GM12878 (cell line): Measurements from ENCODE around the gene TTC17. TPM values are rescaled to one million over a fixed set of nuclear protein-coding genes. Genes with fewer than 3 reads are reported as not detected.
"Not testable (repeated sequence)": the region's sequence is repeated elsewhere in the genome, so short reads cannot be mapped to it uniquely, and the experiment has no call there.

Source experiments
- ATAC-seq: fragments of 200-7000 bp; cut with Tn5 transposase; 3 replicates; pipeline ENCODE4 v1.9.1; 2020; ENCODE audit warnings: mild to moderate bottlenecking, moderate library complexity
- BruUV-seq: library from RNA; stranded (reverse); fragments of 400-500 nt; replicated peaks from 2 replicates; lab custom pipeline; 2021; lab: Mats Ljungman, UMichigan
- CTCF ChIA-PET: fragments of 300-600 bp; sonication (Branson Sonifier 250); formaldehyde crosslinking; extraction: SDS; loops from one replicate; lab custom pipeline; 2021; ENCODE audit warnings: inconsistent platforms; lab: Yijun Ruan, JAX
- POLR2A ChIA-PET: fragments of 350-600 bp; formaldehyde crosslinking; extraction: SDS; loops from one replicate; lab custom pipeline; 2021; ENCODE audit warnings: inconsistent platforms; lab: Charles Lee
- RAD21 ChIA-PET: fragments of 300-600 bp; sonication (Branson Sonifier 250); formaldehyde crosslinking; loops from one replicate; lab custom pipeline; 2023; ENCODE audit warnings: antibody characterized with exemption; ENCODE audit not compliant: unreplicated experiment; lab: Charles Lee
- SMC1A ChIA-PET: fragments of 300-600 bp; sonication (Branson Sonifier 250); formaldehyde crosslinking; loops from one replicate; lab custom pipeline; 2023; ENCODE audit not compliant: unreplicated experiment, uncharacterized antibody; lab: Charles Lee
- DNase-seq: peaks from one replicate; pipeline ENCODE4 v3.0.0-alpha.2; 2011; ENCODE audit warnings: low read depth, low spot score
- FAIRE-seq: peaks from 3 replicates; lab custom pipeline; 2011; peaks lifted over from hg19 to GRCh38; lab: Jason Lieb, UNC
- H2AFZ ChIP-seq: 2 replicates; pipeline ENCODE4 v1.6.0; 2011; ENCODE audit warnings: low read depth, low read length, control low read depth; ENCODE audit not compliant: control insufficient read depth
- H3K27ac ChIP-seq: 2 replicates; pipeline ENCODE4 v1.5.1; 2011; ENCODE audit warnings: control low read depth; ENCODE audit not compliant: control insufficient read depth, insufficient read depth
- H3K27me3 ChIP-seq, 2 experiments: replicated peaks in 1 of 2; 2 replicates each; pipeline versions ENCODE4 v1.6.0 to v1.6.1; 2011; ENCODE audit warnings: low read length in 1 of 2; ENCODE audit not compliant: control insufficient read depth in 2 of 2, insufficient read depth in 2 of 2
- H3K36me3 ChIP-seq, 2 experiments: 2 replicates each; pipeline ENCODE4 v1.5.1; 2011; ENCODE audit warnings: low read length in 1 of 2; ENCODE audit not compliant: control insufficient read depth in 2 of 2, insufficient read depth in 2 of 2
- H3K4me1 ChIP-seq: 2 replicates; pipeline ENCODE4 v1.6.1; 2011; ENCODE audit warnings: mild to moderate bottlenecking, low read length, moderate library complexity, mixed read lengths; ENCODE audit not compliant: control insufficient read depth, insufficient read depth
- H3K4me2 ChIP-seq: 2 replicates; pipeline ENCODE4 v1.6.0; 2011; ENCODE audit warnings: control low read depth; ENCODE audit not compliant: control insufficient read depth, insufficient read depth
- H3K4me3 ChIP-seq: fragments of 200-600 bp; sonication (generic); 2 replicates; pipeline ENCODE4 v1.5.1; 2016
- H3K79me2 ChIP-seq: 2 replicates; pipeline ENCODE4 v1.6.0; 2011; ENCODE audit warnings: low read length; ENCODE audit not compliant: control insufficient read depth, insufficient read depth
- H3K9ac ChIP-seq: 2 replicates; pipeline ENCODE4 v1.8.0; 2011; ENCODE audit warnings: low read length, control low read depth, mixed read lengths; ENCODE audit not compliant: control insufficient read depth, insufficient read depth
- H3K9me3 ChIP-seq: replicated peaks from 3 replicates; pipeline ENCODE4 v1.5.1; 2011; ENCODE audit warnings: mild to moderate bottlenecking, low read length; ENCODE audit not compliant: control insufficient read depth, insufficient read depth
- H4K20me1 ChIP-seq: 2 replicates; pipeline ENCODE4 v1.6.0; 2011; ENCODE audit not compliant: control insufficient read depth, insufficient read depth
- CBX3 ChIP-seq: fragments of 200-600 bp; sonication (generic); IDR thresholded peaks from 2 replicates; pipeline ENCODE4 v1.6.1; 2016; ENCODE audit warnings: low read depth, borderline replicate concordance
- CHD4 ChIP-seq: fragments of 200-600 bp; sonication (generic); IDR thresholded peaks from 2 replicates; pipeline ENCODE4 v1.6.1; 2016; ENCODE audit warnings: mild to moderate bottlenecking
- RAD51 ChIP-seq: fragments of 450-650 bp; IDR thresholded peaks from 2 replicates; pipeline ENCODE4 v1.6.1; 2016; ENCODE audit warnings: moderate library complexity, mild to moderate bottlenecking, inconsistent platforms
- STAT3 ChIP-seq: IDR thresholded peaks from 2 replicates; pipeline ENCODE4 v1.6.1; 2011; ENCODE audit warnings: low read depth, low read length, improper control_type of control experiment
- ZNF217 ChIP-seq: fragments of 450-650 bp; IDR thresholded peaks from 2 replicates; pipeline ENCODE4 v1.6.1; 2017; ENCODE audit warnings: antibody characterized with exemption, mild to moderate bottlenecking
- WGBS: methylation state at CpG from one replicate; pipeline ENCODE4 v1.1.6; 2016; ENCODE audit warnings: low lambda C conversion rate; ENCODE audit not compliant: insufficient replicate concordance, insufficient coverage; ENCODE audit errors: missing lambda C conversion rate; 5-methylcytosine and 5-hydroxymethylcytosine counted together
- in situ Hi-C: fragments of 300-500 bp; cut with MboI; formaldehyde crosslinking; loops from 9 replicates; pipeline ENCODE4 v1.14.3; 2018; ENCODE audit warnings: mixed read lengths
- intact Hi-C: fragments of 100-400 bp; cut with micrococcal nuclease; formaldehyde crosslinking; loops from one replicate; pipeline ENCODE4 v1.14.2; 2022; ENCODE audit not compliant: unreplicated experiment
- polyA plus RNA-seq, 11 experiments: library from polyadenylated mRNA; depleted of rRNA in 4 of 11; unstranded in 6 of 11; stranded (reverse) in 5 of 11; fragments of >200 nt; fragmentation: Nextera tagmentation in 4 of 11; fragmentation: Illumina TruSeq in 1 of 11; extraction: Ambion mirVana in 4 of 11; extraction: Trizol in 1 of 11; gene quantifications; 1 replicate in 1 of 11; 2 replicates in 10 of 11; pipeline versions ENCODE4 v1.2.1 to v1.2.3, GENCODE V29; 2011 to 2016; ENCODE audit warnings: inconsistent platforms in 2 of 11, missing spikeins in 2 of 11, low read depth in 1 of 11
- total RNA-seq, 4 experiments: library from RNA; depleted of rRNA in 3 of 4; stranded (reverse); fragments of >200 nt in 3 of 4; fragmentation: Illumina TruSeq in 1 of 4; extraction: Trizol in 1 of 4; gene quantifications; 2 replicates each; pipeline versions ENCODE4 v1.2.1 to v1.2.3, GENCODE V29; 2013 to 2021
- TF ChIP-seq, protein P1 (sequence below): fragments of 450-650 bp; formaldehyde crosslinking; IDR thresholded peaks from 2 replicates; pipeline ENCODE4 v1.4.0; 2022; ENCODE audit warnings: mild to moderate bottlenecking, moderate library complexity
- TF ChIP-seq, protein P2 (sequence below): fragments of 450-650 bp; IDR thresholded peaks from 2 replicates; pipeline ENCODE4 v1.6.1; 2016; ENCODE audit warnings: mild to moderate bottlenecking, moderate library complexity, borderline replicate concordance

TTC17 gene
- total and polyA plus RNA-seq, 10 of the 15 experiments (the other 5 are each of a cell fraction or from before 2014, with no cell fraction given) = 15.9 to 116 (median 41.5) TPM

DNA sequence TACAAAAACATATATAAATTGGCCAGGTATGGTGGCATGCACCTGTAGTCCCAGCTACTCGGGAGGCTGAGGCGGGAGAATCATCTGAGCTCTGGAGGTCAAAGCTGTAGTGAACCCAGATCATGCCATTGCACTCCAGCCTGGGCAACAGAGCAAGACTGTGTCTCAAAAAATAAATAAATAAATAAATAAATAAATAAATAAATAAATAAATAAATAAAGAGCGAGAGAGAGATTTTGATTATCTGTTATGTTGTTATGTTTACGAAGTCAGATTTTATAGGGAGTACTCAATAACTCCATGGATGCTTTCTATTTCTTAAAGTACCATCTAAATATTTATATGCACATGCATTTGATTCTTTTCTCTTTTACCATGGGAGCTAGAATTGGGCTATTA is 43.1 kb downstream of the TTC17 start:
- CTCF ChIA-PET, RAD21 ChIA-PET: not testable (repeated sequence)

DNA sequence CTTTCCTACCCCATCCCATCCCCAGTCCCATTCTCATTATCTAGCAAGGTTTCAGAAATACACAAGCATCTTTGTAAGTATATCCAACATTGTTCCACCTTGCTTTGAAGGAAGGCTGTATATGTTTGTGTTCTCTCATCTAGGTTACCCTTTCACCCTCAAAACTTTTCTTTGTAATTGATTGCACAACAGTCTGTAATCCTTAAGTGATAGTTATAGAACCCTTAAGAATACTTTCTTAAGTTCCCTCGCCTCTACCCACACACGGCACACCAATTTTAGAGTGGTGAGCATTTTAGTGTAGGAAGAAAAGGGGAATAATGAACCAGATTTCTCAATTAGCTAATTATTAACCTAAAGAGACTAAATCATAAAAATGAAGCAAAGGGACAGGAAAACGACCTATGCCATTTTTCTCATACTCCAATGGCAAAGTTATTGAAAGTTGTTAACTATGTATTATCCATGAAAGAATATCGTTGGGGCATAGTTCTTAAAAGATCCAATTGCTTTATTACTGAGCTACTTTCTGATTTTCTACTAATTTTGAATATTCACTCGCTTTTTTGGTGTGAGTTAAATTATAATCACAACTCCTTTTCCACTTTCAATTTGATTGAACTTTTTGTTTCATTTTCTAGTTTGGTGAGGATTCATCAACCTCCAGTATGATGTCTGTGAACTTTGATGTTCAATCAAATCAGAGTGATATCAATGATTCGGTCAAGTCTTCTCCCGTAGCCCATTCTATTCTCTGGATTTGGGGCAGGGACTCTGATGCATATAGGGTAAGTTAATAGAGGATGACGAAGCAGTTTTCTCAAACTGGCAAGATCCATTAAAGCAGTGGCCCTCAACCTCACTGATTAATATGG is 44.9 kb downstream of the TTC17 start:
- H2AFZ ChIP-seq = no peak overlapping the region
- H3K27me3 ChIP-seq = no peaks in the 10 kb centered on the region
- no peaks in the 10 kb centered on the region for H3K9me3 ChIP-seq
- SMC1A ChIA-PET = interaction anchor here (0.9 to 1.9 kb wide), 7 partner anchors 10 to 50 kb away, joined by 3 to 8 read pairs (median 3); no protein-coding TSS in a partner anchor
- no peaks in the 10 kb centered on the region for H4K20me1 ChIP-seq
- no peak overlapping the region for H3K9ac ChIP-seq
- no peaks in the 10 kb centered on the region for H3K79me2 ChIP-seq
- H3K4me3 ChIP-seq = no peak overlapping the region
- no peak overlapping the region for H3K4me2 ChIP-seq
- 89% methylated on average over 8 of the region's 8 CpGs for WGBS
- POLR2A ChIA-PET = no interaction called here
- RAD21 ChIA-PET = no interaction called here
- FAIRE-seq (no peak), DNase-seq (no peak), ATAC-seq (no peak)
- CTCF ChIA-PET = interaction anchor here (0.6 to 2.4 kb wide), 4 partner anchors 14 to 92 kb away, joined by 3 to 11 read pairs (median 4); partner anchors contain the start of gene API5
- peaks cover 5 to 43% of the 10 kb centered on the region in 2 experiments for H3K36me3 ChIP-seq
- no peak overlapping the region for H3K27ac ChIP-seq
- H3K4me1 ChIP-seq = no peaks in the 10 kb centered on the region
- in situ Hi-C loops = no loop called here
- intact Hi-C loops = no loop called here
- no TSS peak for BruUV-seq
- TF ChIP-seq, protein P1, sequence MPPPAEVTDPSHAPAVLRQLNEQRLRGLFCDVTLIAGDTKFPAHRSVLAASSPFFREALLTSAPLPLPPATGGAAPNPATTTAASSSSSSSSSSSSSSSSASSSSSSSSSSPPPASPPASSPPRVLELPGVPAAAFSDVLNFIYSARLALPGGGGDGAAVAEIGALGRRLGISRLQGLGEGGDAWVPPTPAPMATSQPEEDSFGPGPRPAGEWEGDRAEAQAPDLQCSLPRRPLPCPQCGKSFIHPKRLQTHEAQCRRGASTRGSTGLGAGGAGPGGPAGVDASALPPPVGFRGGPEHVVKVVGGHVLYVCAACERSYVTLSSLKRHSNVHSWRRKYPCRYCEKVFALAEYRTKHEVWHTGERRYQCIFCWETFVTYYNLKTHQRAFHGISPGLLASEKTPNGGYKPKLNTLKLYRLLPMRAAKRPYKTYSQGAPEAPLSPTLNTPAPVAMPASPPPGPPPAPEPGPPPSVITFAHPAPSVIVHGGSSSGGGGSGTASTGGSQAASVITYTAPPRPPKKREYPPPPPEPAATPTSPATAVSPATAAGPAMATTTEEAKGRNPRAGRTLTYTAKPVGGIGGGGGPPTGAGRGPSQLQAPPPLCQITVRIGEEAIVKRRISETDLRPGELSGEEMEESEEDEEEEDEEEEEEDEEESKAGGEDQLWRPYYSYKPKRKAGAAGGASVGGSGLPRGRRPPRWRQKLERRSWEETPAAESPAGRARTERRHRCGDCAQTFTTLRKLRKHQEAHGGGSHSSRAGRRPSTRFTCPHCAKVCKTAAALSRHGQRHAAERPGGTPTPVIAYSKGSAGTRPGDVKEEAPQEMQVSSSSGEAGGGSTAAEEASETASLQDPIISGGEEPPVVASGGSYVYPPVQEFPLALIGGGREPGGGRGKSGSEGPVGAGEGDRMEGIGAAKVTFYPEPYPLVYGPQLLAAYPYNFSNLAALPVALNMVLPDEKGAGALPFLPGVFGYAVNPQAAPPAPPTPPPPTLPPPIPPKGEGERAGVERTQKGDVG (CRISPR knock-in tag) = no peak
- TF ChIP-seq ZNF217 = no peak
- no peak for TF ChIP-seq RAD51
- no peak for TF ChIP-seq CBX3
- no peak for TF ChIP-seq CHD4
- no peak for TF ChIP-seq STAT3
- TF ChIP-seq, protein P2, sequence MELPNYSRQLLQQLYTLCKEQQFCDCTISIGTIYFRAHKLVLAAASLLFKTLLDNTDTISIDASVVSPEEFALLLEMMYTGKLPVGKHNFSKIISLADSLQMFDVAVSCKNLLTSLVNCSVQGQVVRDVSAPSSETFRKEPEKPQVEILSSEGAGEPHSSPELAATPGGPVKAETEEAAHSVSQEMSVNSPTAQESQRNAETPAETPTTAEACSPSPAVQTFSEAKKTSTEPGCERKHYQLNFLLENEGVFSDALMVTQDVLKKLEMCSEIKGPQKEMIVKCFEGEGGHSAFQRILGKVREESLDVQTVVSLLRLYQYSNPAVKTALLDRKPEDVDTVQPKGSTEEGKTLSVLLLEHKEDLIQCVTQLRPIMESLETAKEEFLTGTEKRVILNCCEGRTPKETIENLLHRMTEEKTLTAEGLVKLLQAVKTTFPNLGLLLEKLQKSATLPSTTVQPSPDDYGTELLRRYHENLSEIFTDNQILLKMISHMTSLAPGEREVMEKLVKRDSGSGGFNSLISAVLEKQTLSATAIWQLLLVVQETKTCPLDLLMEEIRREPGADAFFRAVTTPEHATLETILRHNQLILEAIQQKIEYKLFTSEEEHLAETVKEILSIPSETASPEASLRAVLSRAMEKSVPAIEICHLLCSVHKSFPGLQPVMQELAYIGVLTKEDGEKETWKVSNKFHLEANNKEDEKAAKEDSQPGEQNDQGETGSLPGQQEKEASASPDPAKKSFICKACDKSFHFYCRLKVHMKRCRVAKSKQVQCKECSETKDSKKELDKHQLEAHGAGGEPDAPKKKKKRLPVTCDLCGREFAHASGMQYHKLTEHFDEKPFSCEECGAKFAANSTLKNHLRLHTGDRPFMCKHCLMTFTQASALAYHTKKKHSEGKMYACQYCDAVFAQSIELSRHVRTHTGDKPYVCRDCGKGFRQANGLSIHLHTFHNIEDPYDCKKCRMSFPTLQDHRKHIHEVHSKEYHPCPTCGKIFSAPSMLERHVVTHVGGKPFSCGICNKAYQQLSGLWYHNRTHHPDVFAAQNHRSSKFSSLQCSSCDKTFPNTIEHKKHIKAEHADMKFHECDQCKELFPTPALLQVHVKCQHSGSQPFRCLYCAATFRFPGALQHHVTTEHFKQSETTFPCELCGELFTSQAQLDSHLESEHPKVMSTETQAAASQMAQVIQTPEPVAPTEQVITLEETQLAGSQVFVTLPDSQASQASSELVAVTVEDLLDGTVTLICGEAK = no peak

More for the DNA sequence above, 43.1 kb downstream of the TTC17 start:
- H3K79me2 ChIP-seq, H3K4me2 ChIP-seq, POLR2A ChIA-PET, H2AFZ ChIP-seq, FAIRE-seq, intact Hi-C loops, H3K9me3 ChIP-seq, BruUV-seq, ATAC-seq, H3K27me3 ChIP-seq, H3K27ac ChIP-seq, H3K9ac ChIP-seq, H4K20me1 ChIP-seq, DNase-seq, in situ Hi-C loops, H3K4me3 ChIP-seq, H3K4me1 ChIP-seq: not testable (repeated sequence)
- H3K36me3 ChIP-seq = peaks cover 5 to 48% of the 10 kb centered on the region in 2 experiments
- SMC1A ChIA-PET = interaction anchor here (0.7 kb wide), 1 partner anchor 48 kb away, joined by 3 read pairs; no protein-coding TSS in a partner anchor
- 97% methylated on average over 4 of the region's 4 CpGs for WGBS
